Esophagus muscularis mucosa (tissue), 4 donors: ENCODE results near the gene PTPN23. TPM values are rescaled to one million over a fixed set of nuclear protein-coding genes. Genes with fewer than 3 reads are reported as not detected.

Experiments used
- DNase-seq: peaks from one replicate; pipeline ENCODE4 v3.0.0-alpha.2; 2017; ENCODE audit errors: extremely low spot score
- H3K27ac ChIP-seq, 4 donors: fragments of 200-600 bp; sonication (generic); replicated peaks in 1 of 4; 1 replicate in 3 of 4; 2 replicates in 1 of 4; pipeline ENCODE4 v1.5.1; 2016 to 2019; ENCODE audit warnings: mild to moderate bottlenecking in 1 of 4
- H3K27me3 ChIP-seq, 4 donors: fragments of 200-600 bp; sonication (generic); one replicate each; pipeline versions ENCODE4 v1.5.1 to v1.6.0; 2016 to 2019
- H3K36me3 ChIP-seq, 4 donors: fragments of 200-600 bp; sonication (generic); one replicate each; pipeline ENCODE4 v1.5.1; 2016 to 2019
- H3K4me1 ChIP-seq, 4 donors: fragments of 200-600 bp; sonication (generic); one replicate each; pipeline ENCODE4 v1.5.1; 2016 to 2019
- H3K4me3 ChIP-seq, 4 donors: fragments of 200-600 bp; sonication (generic); 1 replicate in 2 of 4; 2 replicates in 2 of 4; pipeline ENCODE4 v1.5.1; 2016 to 2019; ENCODE audit warnings: mild to moderate bottlenecking in 4 of 4, moderate library complexity in 1 of 4
- H3K9me3 ChIP-seq, 4 donors: fragments of 200-600 bp; sonication (generic); 1 replicate in 3 of 4; 2 replicates in 1 of 4; pipeline ENCODE4 v1.5.1; 2016 to 2019
- CTCF ChIP-seq, 3 experiments: fragments of 200-600 bp in 2 of 3; fragments of 450-650 bp in 1 of 3; sonication (generic) in 2 of 3; IDR thresholded peaks; one replicate each; pipeline ENCODE4 v1.5.1; 2017 to 2019; ENCODE audit warnings: antibody characterized with exemption in 3 of 3, mild to moderate bottlenecking in 2 of 3, moderate library complexity in 1 of 3
- EP300 ChIP-seq: sonication (generic); formaldehyde crosslinking; IDR thresholded peaks from one replicate; pipeline ENCODE4 v1.6.1; 2017; ENCODE audit warnings: antibody characterized with exemption
- POLR2A ChIP-seq: fragments of 450-650 bp; IDR thresholded peaks from one replicate; pipeline ENCODE4 v1.6.1; 2017; ENCODE audit warnings: antibody characterized with exemption, moderate library complexity, mild to moderate bottlenecking, low read depth
- POLR2AphosphoS5 ChIP-seq, 2 donors: sonication (generic); formaldehyde crosslinking; IDR thresholded peaks; one replicate each; pipeline ENCODE4 v1.6.1; 2017; ENCODE audit warnings: antibody characterized with exemption in 2 of 2
- WGBS: methylation state at CpG from one replicate; pipeline ENCODE4 v1.1.5; 2018; 5-methylcytosine and 5-hydroxymethylcytosine counted together
- intact Hi-C: fragments of 100-400 bp; cut with DNase I; formaldehyde crosslinking; loops from one replicate; pipeline ENCODE4 v1.15.1; 2023
- total RNA-seq, 4 donors: library from RNA; depleted of rRNA; stranded (reverse); fragments of >200 nt; gene quantifications; one replicate each; pipeline versions ENCODE4 v1.1.0 to v1.2.1, GENCODE V29; 2016

The PTPN23 gene
- total RNA-seq, 4 donors from 2014 or later: 16.9 to 156 (median 26.3) TPM

GRCh38 chr3:47413751-47414150 lies 32.9 kb downstream of the PTPN23 start:
- H3K36me3 ChIP-seq: peaks cover 45 to 95% (median 92%) of the 10 kb centered on the region in 4 donors
- intact Hi-C loops: no loop called here
- 87% methylated on average over 6 of the region's 7 CpGs for WGBS
- TF ChIP-seq EP300: no peak
- no peak for TF ChIP-seq POLR2AphosphoS5 (IDR thresholded peaks at IDR 0.05)
- no peak for TF ChIP-seq POLR2A
- no peaks in the 10 kb centered on the region for H3K27me3 ChIP-seq
- H3K9me3 ChIP-seq: no peaks in the 10 kb centered on the region
- no peak overlapping the region for H3K4me3 ChIP-seq
- DNase-seq: no peak
- no peaks in the 10 kb centered on the region for H3K4me1 ChIP-seq
- H3K27ac ChIP-seq: no peak overlapping the region

GRCh38 chr3:47414161-47414564 lies 33.3 kb downstream of the PTPN23 start:
- no peaks in the 10 kb centered on the region for H3K9me3 ChIP-seq
- TF ChIP-seq EP300: no peak
- no peak for TF ChIP-seq CTCF (IDR thresholded peaks at IDR 0.05)
- no peak for TF ChIP-seq POLR2AphosphoS5 (IDR thresholded peaks at IDR 0.05)
- no peak for TF ChIP-seq POLR2A
- DNase-seq: no peak
- peaks cover 45 to 95% (median 92%) of the 10 kb centered on the region in 4 donors for H3K36me3 ChIP-seq
- intact Hi-C loops: no loop called here
- no peaks in the 10 kb centered on the region for H3K4me1 ChIP-seq
- H3K4me3 ChIP-seq: no peak overlapping the region
- H3K27me3 ChIP-seq: no peaks in the 10 kb centered on the region
- H3K27ac ChIP-seq: peak overlapping the region in 1 of 4 donors; percentile 26
- no CpG with 5 or more reads among the region's 3 CpGs for WGBS

GRCh38 chr3:47414666-47415587 lies 34.1 kb downstream of the PTPN23 start:
- WGBS: 86% methylated on average over 16 of the region's 16 CpGs
- H3K4me1 ChIP-seq: no peaks in the 10 kb centered on the region
- no peaks in the 10 kb centered on the region for H3K9me3 ChIP-seq
- H3K27me3 ChIP-seq: no peaks in the 10 kb centered on the region
- no peak overlapping the region for H3K27ac ChIP-seq
- H3K4me3 ChIP-seq: no peak overlapping the region
- intact Hi-C loops: no loop called here
- no peak for DNase-seq
- TF ChIP-seq POLR2A: no peak
- no peak for TF ChIP-seq POLR2AphosphoS5 (IDR thresholded peaks at IDR 0.05)
- TF ChIP-seq CTCF (IDR thresholded peaks at IDR 0.05): no peak
- TF ChIP-seq EP300: no peak
- H3K36me3 ChIP-seq: peaks cover 46 to 95% (median 92%) of the 10 kb centered on the region in 4 donors

- Histone ChIP-seq H3K27me3 (no peaks in the 10 kb centered on the region), H3K36me3 (peaks cover 47 to 94% (median 89%) of the 10 kb centered on the region in 4 donors), H3K4me1 (peaks cover 0 to 7% (median 2%) of the 10 kb centered on the region in 4 donors), H3K4me3 (no peak overlapping the region), H3K27ac (no peak overlapping the region), H3K9me3 (no peaks in the 10 kb centered on the region)
- intact Hi-C loops: no loop called here
- no peak for DNase-seq
- TF ChIP-seq POLR2A (no peak), EP300 (no peak), CTCF (IDR thresholded peaks at IDR 0.05) (no peak), POLR2AphosphoS5 (IDR thresholded peaks at IDR 0.05) (peak in 1 of 2 donors; percentile 22)
- 86% methylated on average over 9 of the region's 9 CpGs for WGBS
Observed at GRCh38 chr3:47416041-47416440, 35.2 kb downstream of the PTPN23 start.
